PC-3 (cell line): ENCODE results near the gene ZNF407.

Experiments used
- EZH2 ChIP-seq: fragments of 300-600 bp; sonication (generic); IDR thresholded peaks from one replicate; pipeline ENCODE4 v1.6.1; 2017; ENCODE audit warnings: antibody characterized with exemption, mild to moderate bottlenecking, low read length; ENCODE audit not compliant: unreplicated experiment
- EZH2phosphoT487 ChIP-seq: fragments of 300-600 bp; sonication (generic); IDR thresholded peaks from 2 replicates; pipeline ENCODE4 v1.6.1; 2018; ENCODE audit warnings: mild to moderate bottlenecking, antibody characterized with exemption, low read length, borderline replicate concordance
- TF ChIP-seq, protein P1 (sequence below): fragments of 300-600 bp; sonication (generic); conservative IDR thresholded peaks from 2 replicates; pipeline ENCODE4 v1.5.1; 2017; ENCODE audit warnings: antibody characterized with exemption, low read depth, mild to moderate bottlenecking, low read length

- TF ChIP-seq, protein P1, sequence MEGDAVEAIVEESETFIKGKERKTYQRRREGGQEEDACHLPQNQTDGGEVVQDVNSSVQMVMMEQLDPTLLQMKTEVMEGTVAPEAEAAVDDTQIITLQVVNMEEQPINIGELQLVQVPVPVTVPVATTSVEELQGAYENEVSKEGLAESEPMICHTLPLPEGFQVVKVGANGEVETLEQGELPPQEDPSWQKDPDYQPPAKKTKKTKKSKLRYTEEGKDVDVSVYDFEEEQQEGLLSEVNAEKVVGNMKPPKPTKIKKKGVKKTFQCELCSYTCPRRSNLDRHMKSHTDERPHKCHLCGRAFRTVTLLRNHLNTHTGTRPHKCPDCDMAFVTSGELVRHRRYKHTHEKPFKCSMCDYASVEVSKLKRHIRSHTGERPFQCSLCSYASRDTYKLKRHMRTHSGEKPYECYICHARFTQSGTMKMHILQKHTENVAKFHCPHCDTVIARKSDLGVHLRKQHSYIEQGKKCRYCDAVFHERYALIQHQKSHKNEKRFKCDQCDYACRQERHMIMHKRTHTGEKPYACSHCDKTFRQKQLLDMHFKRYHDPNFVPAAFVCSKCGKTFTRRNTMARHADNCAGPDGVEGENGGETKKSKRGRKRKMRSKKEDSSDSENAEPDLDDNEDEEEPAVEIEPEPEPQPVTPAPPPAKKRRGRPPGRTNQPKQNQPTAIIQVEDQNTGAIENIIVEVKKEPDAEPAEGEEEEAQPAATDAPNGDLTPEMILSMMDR: no peak
- TF ChIP-seq EZH2 (no peak), EZH2phosphoT487 (no peak)
These were observed 170.4 kb downstream of the ZNF407 start for GRCh38 chr18:74768096-74768495.
